Stimulated activated CD4-positive, alpha-beta T cell treated with anti-CD3 and anti-CD28 coated beads, Interleukin-1b, Interleukin-23, amount 100 ng/mL, for 4 hours (primary cell): ENCODE measurements around the gene HOXB8.

ENCODE experiments used
- DNase-seq, 2 donors: peaks; one replicate each; pipeline ENCODE4 v3.0.0-alpha.2; 2020; ENCODE audit warnings: low read depth in 2 of 2

Gene HOXB8

DNA sequence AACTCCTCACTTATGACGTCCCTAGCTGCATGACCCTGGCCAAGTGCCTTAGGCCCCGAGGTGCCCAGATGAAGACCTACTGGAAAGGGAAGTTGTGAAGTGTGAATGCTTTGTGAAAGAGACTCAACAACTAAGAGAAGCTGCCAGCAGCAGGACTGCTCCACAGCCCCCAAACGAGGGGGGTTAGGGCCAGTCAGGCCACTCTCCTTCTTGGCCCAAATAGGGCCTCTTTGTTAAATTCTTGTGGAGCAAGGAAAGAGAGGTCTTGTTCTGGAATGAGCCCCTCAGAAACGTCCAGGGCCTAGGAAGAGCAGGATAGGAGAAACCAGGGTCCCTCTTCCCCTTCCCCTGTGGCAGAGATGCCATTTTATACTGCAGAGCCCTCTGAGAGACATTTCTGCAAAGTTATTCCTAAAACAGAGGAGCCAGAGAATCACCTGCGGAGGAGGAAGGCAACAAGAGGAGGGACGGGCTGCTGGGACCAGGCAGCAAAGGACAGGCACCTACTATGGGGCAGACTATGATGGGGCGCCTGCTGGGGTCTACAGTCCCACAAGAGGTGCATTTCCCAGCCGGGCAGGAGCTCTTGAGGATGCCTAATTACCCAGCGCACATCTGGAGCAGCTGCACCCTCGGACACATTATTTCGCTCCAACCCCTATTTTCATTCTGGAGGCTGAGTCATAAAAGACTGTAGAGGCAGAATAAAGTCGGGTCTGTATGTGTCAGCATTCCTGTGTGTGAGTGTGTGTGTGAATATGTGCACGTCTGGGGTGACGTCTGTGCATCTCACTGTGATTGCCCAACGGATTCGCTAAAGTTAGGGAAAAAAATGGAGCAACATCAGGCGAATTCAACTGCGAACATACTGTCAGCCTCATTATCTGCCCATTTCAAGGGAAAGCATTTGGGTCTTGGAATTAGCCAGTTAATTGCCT is 22.5 kb upstream of the HOXB8 start:
- no peak for DNase-seq

- peak; percentile 54 to 63 for DNase-seq
Observed at GRCh38 chr17:48636177-48637018, 21.3 kb upstream of the HOXB8 start.

DNA sequence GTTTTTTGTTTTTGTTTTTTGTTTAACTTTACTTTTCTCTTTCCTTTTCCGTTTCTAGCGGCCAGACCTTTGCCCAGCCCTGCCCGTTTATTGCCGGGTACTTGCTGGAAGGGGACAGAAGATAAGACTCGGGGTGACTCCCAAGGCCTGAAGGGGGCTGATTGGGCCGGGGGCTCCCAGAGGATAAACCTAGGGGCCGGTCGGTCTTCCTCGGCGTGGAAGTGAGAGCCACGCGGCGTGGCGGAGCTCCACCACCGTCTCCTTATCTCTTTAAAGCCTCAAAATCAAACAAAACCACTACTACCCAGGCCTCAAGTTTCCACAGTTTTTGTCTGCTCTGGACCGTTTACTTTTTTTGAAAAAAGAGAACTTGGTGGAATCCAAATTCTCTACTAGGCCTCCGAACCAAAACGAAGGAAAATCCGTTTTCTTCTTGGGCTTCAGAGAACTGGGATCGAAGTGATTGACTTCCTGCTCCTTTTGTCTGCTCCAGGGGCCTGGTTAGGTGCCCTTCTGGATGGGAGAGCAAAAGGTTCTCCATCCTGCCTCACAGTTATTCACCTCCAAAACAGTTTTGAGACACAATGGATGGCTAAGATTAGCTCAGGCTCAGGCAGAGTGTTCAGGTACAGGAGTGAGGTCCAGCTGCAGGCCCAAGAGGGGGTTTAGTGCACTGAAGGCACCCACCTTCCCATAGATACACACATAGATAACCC is 19.6 kb upstream of the HOXB8 start:
- DNase-seq, result no peak

GRCh38 chr17:48633266-48633677 is 18.2 kb upstream of the HOXB8 start:
- DNase-seq, result no peak

GRCh38 chr17:48632579-48633265 is 17.6 kb upstream of the HOXB8 start:
- no peak for DNase-seq

- no peak for DNase-seq
Observed at GRCh38 chr17:48631693-48632578, 16.8 kb upstream of the HOXB8 start.

GRCh38 chr17:48630925-48631692 is 16.0 kb upstream of the HOXB8 start:
- DNase-seq, result no peak

DNA sequence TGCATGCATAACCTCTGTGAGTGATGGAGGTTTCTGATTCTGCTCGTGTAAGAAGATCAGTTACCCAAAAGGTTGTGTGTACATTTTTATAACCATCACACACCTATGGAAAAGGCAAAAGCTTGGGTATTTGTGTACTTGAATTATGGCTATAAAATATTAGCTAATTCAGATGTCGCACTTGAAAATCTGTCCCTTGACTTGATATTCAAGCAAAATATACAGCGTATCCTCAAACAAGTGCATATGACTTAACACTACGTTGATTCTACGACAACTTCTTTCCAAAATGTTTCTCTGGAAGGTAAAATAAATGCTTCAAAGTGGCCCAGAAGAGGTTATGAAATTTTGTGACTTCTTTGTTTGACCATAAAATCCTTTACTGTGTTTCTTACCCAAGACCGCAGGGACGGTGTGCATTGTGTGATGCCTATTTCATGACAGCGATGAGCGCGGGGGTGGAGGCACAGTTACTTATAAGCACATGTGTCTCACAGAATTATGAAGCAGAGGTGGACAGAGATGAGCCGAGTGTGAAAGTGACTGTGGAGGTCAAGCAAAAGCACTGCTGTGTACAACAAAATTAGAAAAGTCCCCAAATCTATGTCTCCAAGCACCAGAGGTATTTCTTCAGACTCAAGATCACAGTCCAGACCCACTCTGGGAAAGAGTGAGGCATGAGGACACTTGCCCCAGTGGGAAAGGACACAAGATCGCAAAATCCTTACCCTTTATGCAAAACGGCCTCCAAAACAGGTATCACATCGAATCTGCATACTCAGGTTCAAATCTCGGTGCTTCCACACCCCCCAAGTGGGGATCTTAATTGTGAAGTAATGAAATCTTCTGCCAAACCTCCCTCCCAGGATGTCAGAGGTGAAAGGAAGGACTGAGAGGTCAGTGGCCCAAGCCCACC is 15.2 kb upstream of the HOXB8 start:
- DNase-seq, result no peak

DNA sequence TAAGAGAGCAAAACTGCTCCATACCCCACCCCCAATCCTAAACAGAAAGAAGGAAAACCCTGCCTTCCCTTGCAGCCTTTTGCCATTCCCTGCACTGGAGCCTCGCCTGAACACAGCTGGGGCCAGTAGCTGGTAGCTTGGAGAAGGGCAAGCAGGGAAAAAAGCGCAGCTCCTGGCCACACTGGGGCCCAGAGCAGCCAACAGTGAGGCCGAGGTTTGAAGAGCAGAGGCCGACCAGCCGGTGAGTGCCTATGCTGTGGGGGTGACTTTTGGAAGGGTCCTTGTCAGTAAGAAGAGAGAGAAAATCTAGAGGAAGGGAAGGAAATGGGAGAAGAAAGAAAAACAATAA is 14.3 kb upstream of the HOXB8 start:
- DNase-seq, result no peak

DNA sequence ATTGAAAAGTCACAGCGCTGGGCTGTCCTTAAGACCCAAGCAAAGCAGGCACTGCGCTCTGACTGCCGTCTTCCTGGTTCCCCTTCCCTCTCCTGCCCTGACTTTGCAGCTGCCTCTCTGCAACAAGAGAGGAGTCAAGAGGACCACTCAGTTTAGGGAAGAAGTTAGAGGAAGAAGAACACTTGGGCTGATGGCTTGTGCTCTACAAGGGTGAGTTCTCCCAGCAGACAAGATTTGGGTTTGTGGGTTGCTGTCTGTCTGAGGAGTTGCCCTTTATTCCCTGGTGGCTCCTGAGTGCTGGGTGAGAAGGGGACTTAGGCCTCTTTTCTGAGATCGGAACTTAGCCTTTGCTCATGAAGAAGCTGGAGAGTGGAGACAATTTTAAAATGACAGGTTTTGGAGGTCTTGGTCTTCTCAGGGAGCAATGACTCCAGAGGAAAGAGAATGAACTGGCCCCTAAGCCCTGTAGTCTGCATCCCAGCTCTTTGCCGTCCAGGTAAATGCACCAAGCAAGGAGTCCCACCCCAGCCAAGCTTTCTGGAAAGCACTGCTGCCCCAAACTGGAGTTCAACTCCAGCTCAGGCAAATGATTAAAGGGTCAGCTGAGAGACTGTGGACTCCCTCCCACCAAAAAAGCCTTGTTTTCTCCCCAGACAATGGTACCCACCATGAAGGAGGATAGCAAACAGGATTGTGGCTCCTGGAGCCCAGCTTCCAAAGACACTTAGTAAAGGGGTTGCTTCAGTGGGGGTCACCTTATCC is 13.7 kb upstream of the HOXB8 start:
- no peak for DNase-seq

DNA sequence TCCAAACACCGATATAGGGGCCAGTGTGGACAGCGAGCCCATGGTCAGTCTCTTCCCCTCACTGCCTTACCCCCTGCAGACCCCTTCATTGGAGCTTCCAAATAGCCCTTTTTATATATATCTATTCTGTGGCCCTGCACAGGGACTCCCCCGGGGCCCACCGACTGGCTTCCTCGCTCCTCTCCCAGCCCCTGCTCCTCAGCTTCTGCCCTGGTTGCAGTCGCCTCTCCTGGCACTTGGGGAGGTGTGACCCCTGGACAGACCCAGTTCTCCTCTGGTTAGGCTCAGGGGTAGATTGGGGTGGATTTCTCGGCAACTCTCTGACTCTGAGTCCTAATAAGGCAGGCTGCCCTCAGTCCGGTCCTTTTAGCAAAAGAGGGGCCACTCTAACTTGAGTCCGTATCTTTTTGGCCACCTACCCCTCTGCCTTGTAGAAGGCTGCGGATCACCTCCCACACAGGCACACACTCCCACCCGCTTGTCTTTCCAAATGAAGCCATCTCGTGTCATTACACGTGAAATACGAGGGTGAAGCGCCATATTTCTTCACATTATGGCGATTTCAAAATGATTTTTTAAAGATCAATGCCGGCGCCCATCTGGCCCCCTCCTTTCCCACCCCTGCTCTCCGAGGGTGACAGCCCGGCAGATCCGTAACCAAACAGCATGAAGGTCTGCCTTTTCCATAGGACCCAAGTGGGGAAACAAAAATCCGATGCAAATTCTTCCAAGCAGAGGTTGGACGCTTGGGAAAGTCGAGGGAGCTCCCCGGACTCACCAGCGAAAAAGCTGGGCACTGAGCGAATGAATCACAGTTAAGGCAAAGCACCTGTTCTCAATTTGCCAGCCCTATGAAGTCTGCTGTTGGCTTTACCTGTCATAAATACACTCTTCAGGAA is 12.8 kb upstream of the HOXB8 start:
- no peak for DNase-seq

DNA sequence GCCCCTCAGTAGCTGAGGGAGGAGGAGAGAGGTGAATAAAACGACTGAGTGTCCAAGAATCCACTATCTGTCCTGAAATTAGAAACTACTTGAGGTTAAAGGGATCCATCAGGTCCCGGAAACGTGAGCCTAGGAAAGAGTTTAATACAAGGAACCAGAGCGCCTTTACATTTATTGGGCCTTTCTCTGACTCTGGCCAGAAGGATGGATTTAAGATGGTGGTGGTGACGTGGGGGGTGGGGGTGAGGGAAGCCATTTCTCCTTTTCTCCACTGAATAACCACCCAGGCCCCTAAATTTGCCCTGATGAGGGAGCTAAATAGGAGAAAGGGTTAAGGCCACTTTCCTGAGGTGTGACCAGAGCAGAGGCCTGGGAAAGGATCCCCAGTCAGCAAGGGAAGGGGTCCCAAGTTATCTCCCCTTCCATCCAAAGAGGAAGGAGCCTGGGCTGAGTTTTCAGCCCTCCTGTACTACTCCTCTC is 12.1 kb upstream of the HOXB8 start:
- no peak for DNase-seq

- peak; percentile 49 to 52 for DNase-seq
Observed at GRCh38 chr17:48626245-48627117, 11.4 kb upstream of the HOXB8 start, which contains the start of gene HOXB9. HOXB9 (minus strand) TSS chr17:48626358; CDS start chr17:48626269, 89 bp downstream.

GRCh38 chr17:48625495-48626244 is 10.6 kb upstream of the HOXB8 start:
- DNase-seq, result peak in 1 of 2 donors; percentile 49
